GM12872 (cell line): ENCODE data around the gene GPR37L1.

Source experiments
- TF ChIP-seq, protein P1 (sequence below): IDR thresholded peaks from 3 replicates; pipeline ENCODE4 v1.5.1; 2011; ENCODE audit warnings: low read depth, mild to moderate bottlenecking, low read length, moderate library complexity; ENCODE audit not compliant: insufficient read depth

GPR37L1 gene

DNA sequence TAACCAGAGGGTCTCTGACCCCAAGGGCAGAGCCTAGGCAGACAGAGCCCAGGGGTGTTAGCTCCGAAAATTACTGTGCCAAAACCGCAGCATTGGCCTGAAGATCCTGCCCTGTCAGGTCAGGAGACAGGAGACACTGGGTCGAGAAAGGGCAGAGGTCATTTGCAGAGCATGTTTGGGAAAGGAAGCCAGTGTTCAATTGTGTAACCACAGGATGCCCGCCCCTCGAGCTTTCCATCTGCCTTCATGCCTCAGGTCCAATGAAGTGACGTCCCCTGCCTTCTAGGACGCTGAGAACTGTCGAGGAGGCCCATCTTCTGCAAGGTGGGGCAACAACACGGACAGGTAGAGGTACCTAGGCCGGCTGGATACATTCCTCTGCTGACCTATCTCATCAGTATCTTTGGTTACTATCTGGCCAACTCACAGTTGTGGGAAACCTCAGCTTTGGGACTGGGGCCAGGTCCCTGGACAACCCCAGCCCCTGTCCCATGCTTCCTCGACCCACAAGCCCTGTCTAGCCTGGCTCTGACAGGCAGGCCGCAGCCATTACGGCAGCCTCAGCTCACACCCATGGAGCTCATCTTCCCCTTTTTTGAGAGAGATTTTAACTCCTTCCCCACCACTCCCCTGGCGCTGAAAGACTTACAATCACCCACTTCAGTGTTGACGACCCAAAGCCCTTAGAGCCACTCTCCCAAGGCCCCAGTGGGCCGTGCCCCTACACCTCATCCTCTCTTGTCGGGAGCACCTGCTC lies 20.5 kb downstream of the GPR37L1 start:
- TF ChIP-seq, protein P1, sequence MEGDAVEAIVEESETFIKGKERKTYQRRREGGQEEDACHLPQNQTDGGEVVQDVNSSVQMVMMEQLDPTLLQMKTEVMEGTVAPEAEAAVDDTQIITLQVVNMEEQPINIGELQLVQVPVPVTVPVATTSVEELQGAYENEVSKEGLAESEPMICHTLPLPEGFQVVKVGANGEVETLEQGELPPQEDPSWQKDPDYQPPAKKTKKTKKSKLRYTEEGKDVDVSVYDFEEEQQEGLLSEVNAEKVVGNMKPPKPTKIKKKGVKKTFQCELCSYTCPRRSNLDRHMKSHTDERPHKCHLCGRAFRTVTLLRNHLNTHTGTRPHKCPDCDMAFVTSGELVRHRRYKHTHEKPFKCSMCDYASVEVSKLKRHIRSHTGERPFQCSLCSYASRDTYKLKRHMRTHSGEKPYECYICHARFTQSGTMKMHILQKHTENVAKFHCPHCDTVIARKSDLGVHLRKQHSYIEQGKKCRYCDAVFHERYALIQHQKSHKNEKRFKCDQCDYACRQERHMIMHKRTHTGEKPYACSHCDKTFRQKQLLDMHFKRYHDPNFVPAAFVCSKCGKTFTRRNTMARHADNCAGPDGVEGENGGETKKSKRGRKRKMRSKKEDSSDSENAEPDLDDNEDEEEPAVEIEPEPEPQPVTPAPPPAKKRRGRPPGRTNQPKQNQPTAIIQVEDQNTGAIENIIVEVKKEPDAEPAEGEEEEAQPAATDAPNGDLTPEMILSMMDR, result no peak

DNA sequence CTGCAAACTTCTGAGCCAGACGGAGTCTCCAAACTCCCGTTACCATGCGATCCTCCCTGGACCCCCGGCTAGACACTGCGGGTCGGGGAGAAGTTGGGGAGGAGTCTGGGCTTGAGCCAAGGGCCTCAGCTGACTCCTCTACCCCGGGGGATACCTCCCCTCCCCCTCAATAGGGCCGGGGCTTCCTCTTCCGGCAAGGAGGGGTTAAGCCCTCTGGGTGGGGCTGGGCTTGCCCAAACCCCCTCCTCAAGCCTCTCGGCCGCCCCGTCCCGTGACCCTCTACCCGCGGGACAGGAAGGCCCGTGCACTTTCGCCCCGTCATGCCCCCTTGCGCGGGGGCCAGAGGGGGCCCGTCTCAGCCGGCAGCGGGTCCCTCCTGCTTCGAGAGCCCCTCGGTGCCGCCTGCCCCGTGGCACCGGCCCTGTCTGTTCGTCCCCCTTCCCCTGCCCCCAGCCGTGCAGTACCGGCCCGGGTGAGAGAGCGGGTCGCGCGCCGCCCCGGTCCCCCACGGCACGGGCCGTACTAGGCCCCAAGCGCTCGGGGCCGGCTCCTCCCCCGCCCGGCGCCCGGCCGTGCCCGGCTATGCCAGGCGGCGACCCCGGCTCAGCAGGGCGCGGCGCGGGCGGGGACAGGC lies 21.2 kb downstream of the GPR37L1 start:
- TF ChIP-seq, protein P1, result no peak

DNA sequence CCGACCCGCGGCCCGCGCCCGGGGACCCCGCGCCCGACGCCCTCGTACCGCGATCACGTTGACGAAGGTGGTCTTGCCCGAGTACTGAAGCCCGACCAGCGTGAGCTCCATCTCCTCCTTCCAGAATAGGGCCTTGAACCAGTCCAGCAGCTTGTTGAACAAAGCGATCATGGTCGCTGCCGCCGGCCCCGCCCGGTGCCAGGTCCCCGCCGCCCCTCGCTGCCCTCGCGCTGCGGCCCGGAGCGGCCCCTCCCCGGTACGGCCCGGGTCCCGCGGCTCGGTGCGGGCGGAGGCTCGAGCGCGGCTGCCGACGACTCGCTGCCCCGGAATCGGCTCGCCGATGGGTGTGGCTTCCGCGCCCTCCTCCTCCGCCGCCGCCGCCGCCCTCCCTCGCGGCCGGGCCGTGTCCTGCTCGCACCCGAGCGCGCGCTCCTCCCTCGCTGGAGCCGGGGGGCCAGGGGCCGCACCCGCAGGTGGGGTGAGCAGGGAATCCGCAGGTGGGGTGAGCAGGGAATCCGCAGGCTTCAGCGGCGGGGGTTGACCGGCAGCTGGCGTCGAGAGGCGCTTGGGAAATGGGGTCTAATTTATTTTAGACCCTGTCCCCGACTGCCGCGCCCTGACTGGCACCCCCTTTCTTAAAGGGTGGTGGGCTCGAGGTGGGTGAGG lies 21.8 kb downstream of the GPR37L1 start, which contains the start of gene ARL8A:
Gene ARL8A, minus strand, starts transcription at position 336 of the 666 bp plus-strand sequence. Its CDS starts 165 bp downstream, at position 171.
- TF ChIP-seq, protein P1, result no peak

DNA sequence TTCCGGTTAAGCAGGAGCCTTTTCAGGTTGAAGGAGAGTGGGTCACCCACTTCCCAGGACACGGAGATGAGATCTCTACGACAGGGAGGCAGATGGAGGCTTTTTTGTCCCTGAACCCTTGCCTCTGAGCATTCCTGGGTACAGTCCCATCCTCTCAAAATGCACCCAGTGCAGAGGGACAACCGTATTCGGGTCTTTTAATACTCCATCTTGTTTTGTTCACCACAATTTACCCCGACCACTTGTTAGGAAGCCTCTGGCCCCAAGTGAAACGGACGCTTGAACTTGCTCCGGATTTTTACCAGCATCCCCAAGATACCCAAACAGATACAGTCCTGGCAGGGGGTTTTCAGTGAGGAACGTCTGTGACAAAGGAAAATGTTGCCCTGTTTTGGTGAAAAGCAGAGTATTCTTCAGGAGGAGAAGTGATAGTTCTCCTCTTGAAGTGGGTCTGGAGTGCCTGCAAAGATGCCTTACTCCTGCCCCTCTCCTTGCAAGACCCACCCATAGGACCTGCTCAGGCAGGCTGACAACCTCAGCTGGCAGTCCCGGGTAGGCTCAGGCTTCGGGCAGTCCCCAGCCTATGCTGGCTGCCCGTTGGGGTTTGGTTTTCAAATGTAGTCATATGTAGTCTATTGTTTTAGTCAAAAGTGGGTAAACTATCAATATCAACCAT lies 22.5 kb downstream of the GPR37L1 start:
- TF ChIP-seq, protein P1, result no peak

DNA sequence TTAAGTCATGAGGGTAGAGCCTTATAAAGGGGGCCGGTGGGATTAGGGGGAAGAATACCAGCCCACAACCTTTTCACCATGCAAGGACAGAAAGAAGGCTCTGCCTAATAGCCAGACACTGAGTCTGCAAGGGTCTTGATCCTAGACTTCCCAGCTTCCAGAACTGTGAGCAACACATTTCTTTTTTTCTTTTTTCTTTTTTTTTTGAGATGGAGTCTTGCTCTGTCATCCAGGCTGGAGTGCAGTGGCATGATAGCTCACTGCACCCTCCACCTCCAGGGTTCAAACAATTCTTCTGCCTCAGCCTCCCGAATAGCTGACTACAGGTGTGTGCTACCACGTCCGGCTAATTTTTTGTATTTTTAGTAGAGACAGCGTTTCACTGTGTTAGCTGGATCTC lies 23.6 kb downstream of the GPR37L1 start:
- TF ChIP-seq, protein P1, result no peak

DNA sequence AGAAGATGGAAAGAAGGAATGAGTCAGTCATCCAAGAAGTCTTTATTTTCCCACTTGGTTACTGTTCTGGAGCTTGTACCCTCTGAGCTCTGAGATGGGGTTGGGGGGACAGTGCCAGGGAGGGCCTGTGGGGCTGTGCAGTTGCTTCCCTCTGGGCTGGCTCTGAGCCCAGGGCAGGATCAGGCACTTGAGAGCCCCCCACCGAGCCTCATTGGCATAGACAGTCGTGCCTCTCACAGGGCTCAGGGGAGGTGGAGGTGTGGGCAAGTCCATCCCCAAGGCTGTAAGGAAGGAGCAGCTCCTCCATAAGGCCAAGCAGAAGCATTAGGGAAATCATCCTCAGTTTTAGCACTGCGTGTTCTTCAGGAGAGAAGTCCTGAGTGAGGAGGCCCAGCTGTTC lies 24.3 kb downstream of the GPR37L1 start:
- TF ChIP-seq, protein P1, result no peak

DNA sequence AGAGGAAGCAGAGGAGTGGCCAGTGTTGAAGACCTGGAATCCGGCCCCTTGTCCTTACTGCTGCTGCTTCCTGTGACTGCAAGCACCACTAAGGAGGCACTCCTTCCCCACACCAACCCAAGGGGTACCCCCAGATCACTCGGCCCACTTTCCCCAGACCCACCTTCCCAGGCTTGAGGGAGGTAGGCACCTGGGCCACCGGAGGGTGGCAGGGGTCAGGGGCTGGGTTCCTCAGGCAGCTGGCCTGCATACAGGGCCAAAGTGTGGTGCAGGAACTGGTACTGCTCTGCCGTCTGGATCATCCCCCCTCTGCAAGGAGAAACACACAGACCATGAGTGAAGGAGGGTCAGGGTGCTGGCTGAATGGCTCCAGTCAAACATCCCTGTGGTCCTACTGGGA lies 25.7 kb downstream of the GPR37L1 start:
- TF ChIP-seq, protein P1, result no peak
